GM12872 (cell line): ENCODE data around the gene SLC1A6.

ENCODE experiments used
- CTCF ChIP-seq: IDR thresholded peaks from 3 replicates; pipeline ENCODE4 v1.5.1; 2011; ENCODE audit warnings: low read depth, mild to moderate bottlenecking, low read length, moderate library complexity; ENCODE audit not compliant: insufficient read depth

SLC1A6 gene

GRCh38 chr19:14933506-14933905 lies 46.2 kb downstream of the SLC1A6 start:
- no peak for TF ChIP-seq CTCF

GRCh38 chr19:14916848-14917247 lies 62.8 kb downstream of the SLC1A6 start:
- peak; percentile 25; the same call in 1 of the 3 replicates for TF ChIP-seq CTCF

- TF ChIP-seq CTCF: no peak
Measured at GRCh38 chr19:14915116-14915515, 64.5 kb downstream of the SLC1A6 start.

- TF ChIP-seq CTCF: no peak
Measured at GRCh38 chr19:14906711-14907110, 73.0 kb downstream of the SLC1A6 start.

GRCh38 chr19:14901675-14902260 lies 77.9 kb downstream of the SLC1A6 start:
- TF ChIP-seq CTCF: no peak
